ENCODE data around the gene ALB. TPM values are rescaled to one million over a fixed set of nuclear protein-coding genes. Genes with fewer than 3 reads are reported as not detected.

The ALB gene
- total RNA-seq, 1 donor from 2014 or later, result not detected

GRCh38 chr4:73421708-73422457 lies 17.8 kb downstream of the ALB start:
- intact Hi-C loops (cut with micrococcal nuclease), result no loop called here
- no peak for TF ChIP-seq CTCF (IDR thresholded peaks at IDR 0.05; ENCODE audit: borderline replicate concordance)
- DNase-seq, result no peak
- Histone ChIP-seq H3K27me3 (ENCODE audit: low read depth) (no peaks in the 10 kb centered on the region), H3K4me1 (no peaks in the 10 kb centered on the region), H3K4me3 (no peak overlapping the region), H3K36me3 (no peaks in the 10 kb centered on the region), H3K9me3 (replicated peaks) (no peaks in the 10 kb centered on the region), H3K27ac (replicated peaks) (no peak overlapping the region)

GRCh38 chr4:73422458-73422752 lies 18.3 kb downstream of the ALB start:
- Histone ChIP-seq H3K27me3 (ENCODE audit: low read depth) (no peaks in the 10 kb centered on the region), H3K9me3 (replicated peaks) (no peaks in the 10 kb centered on the region), H3K36me3 (no peaks in the 10 kb centered on the region), H3K27ac (replicated peaks) (no peak overlapping the region), H3K4me3 (no peak overlapping the region), H3K4me1 (no peaks in the 10 kb centered on the region)
- no peak for DNase-seq
- no peak for TF ChIP-seq CTCF (IDR thresholded peaks at IDR 0.05; ENCODE audit: borderline replicate concordance)
- intact Hi-C loops (cut with micrococcal nuclease), result no loop called here

- no peaks in the 10 kb centered on the region for H3K36me3 ChIP-seq
- H3K27me3 ChIP-seq (ENCODE audit: low read depth), result no peaks in the 10 kb centered on the region
- intact Hi-C loops (cut with micrococcal nuclease), result no loop called here
- H3K4me1 ChIP-seq, result no peaks in the 10 kb centered on the region
- no peak overlapping the region for H3K4me3 ChIP-seq
- DNase-seq, result no peak
- H3K9me3 ChIP-seq (replicated peaks), result no peaks in the 10 kb centered on the region
- no peak for TF ChIP-seq CTCF (IDR thresholded peaks at IDR 0.05; ENCODE audit: borderline replicate concordance)
- H3K27ac ChIP-seq (replicated peaks), result no peak overlapping the region
Observed at GRCh38 chr4:73423184-73423583, 19.1 kb downstream of the ALB start.

- intact Hi-C loops (cut with micrococcal nuclease), result no loop called here
- H3K4me1 ChIP-seq, result no peaks in the 10 kb centered on the region
- H3K27me3 ChIP-seq (ENCODE audit: low read depth), result no peaks in the 10 kb centered on the region
Observed at GRCh38 chr4:73426666-73427065, 22.6 kb downstream of the ALB start.

GRCh38 chr4:73429118-73429517 lies 25.0 kb downstream of the ALB start:
- Histone ChIP-seq H3K9me3 (replicated peaks) (no peaks in the 10 kb centered on the region), H3K27me3 (ENCODE audit: low read depth) (no peaks in the 10 kb centered on the region), H3K27ac (replicated peaks) (no peak overlapping the region), H3K36me3 (no peaks in the 10 kb centered on the region), H3K4me1 (no peaks in the 10 kb centered on the region), H3K4me3 (no peak overlapping the region)
- no peak for TF ChIP-seq CTCF (IDR thresholded peaks at IDR 0.05; ENCODE audit: borderline replicate concordance)
- DNase-seq, result no peak
- intact Hi-C loops (cut with micrococcal nuclease), result no loop called here

More at GRCh38 chr4:73426666-73427065, 22.6 kb downstream of the ALB start:
- DNase-seq, result no peak
- Histone ChIP-seq H3K4me3 (no peak overlapping the region), H3K9me3 (replicated peaks) (no peaks in the 10 kb centered on the region), H3K36me3 (no peaks in the 10 kb centered on the region), H3K27ac (replicated peaks) (no peak overlapping the region)
- TF ChIP-seq CTCF (IDR thresholded peaks at IDR 0.05; ENCODE audit: borderline replicate concordance), result no peak
